ENCODE measurements around the gene SLC30A5. TPM values are rescaled to one million over a fixed set of nuclear protein-coding genes. Genes with fewer than 3 reads are reported as not detected.

SLC30A5 gene
- total and polyA plus RNA-seq, 10 of the 15 experiments (the other 5 are each of a cell fraction or from before 2014, with no cell fraction given), result 14.7 to 67.9 (median 38.4) TPM

DNA sequence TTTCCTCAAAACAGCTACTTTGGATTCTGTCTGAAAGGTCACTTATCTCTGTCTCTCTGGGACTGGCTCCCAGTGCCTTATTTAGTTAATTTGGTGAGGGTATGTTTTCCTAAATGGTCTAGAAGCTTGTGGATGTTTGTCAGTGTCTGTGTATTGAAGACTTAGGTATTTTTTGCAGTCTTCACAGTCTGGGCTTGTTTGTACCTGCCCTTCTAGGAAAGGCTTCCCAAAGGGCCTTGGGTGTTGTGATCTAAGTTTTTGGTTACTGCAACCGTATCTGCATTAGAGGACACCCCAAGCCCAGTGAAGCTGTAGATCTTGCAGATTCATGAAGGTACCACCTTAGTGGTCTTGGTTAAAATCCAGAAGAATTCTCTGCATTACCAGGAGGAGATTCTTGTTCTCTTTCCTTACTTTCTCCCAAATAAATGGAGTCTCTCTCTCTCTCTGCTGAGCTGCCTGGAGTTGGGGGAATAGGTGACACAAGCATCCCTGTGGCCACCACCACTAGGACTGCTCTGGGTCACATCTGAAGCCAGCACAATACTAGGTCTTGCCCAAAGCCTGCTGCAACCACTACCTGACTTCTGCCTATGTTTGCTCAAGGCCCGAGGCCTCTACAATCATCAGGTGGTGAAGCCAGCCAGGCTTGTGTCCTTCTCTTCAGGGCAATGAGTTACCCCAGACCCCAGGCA is 55.3 kb downstream of the SLC30A5 start:
- FAIRE-seq (no peak), ATAC-seq (no peak), DNase-seq (ENCODE audit: low read depth, low spot score) (no peak)
- SMC1A ChIA-PET (ENCODE audit: uncharacterized antibody, unreplicated experiment), result interaction anchor here (1.4 kb wide), 1 partner anchor 15 kb away, joined by 4 read pairs; no protein-coding TSS in a partner anchor
- Histone ChIP-seq H3K4me3 (no peak overlapping the region), H3K79me2 (ENCODE audit: control insufficient read depth, insufficient read depth, low read length) (no peaks in the 10 kb centered on the region), H3K9ac (ENCODE audit: control insufficient read depth, insufficient read depth, low read length) (no peak overlapping the region), H3K27me3 (replicated peaks in 1 of 2; ENCODE audit: control insufficient read depth in 2 of 2, insufficient read depth in 2 of 2, low read length in 1 of 2) (no peaks in the 10 kb centered on the region), H3K9me3 (replicated peaks; ENCODE audit: control insufficient read depth, insufficient read depth, low read length) (no peaks in the 10 kb centered on the region), H3K27ac (ENCODE audit: control insufficient read depth, insufficient read depth) (no peak overlapping the region), H4K20me1 (ENCODE audit: control insufficient read depth, insufficient read depth) (no peaks in the 10 kb centered on the region), H3K4me1 (ENCODE audit: control insufficient read depth, insufficient read depth, low read length) (no peaks in the 10 kb centered on the region), H2AFZ (ENCODE audit: control insufficient read depth, low read depth, low read length) (no peak overlapping the region), H3K36me3 (ENCODE audit: control insufficient read depth in 2 of 2, insufficient read depth in 2 of 2, low read length in 1 of 2) (no peaks in the 10 kb centered on the region), H3K4me2 (ENCODE audit: control insufficient read depth, insufficient read depth) (no peak overlapping the region)
- POLR2A ChIA-PET, result no interaction called here
- CTCF ChIA-PET, result no interaction called here
- in situ Hi-C loops (cut with MboI), result no loop called here
- WGBS (ENCODE audit: insufficient coverage, insufficient replicate concordance, low lambda C conversion rate, missing lambda C conversion rate), result 48% methylated on average over 2 of the region's 2 CpGs
- intact Hi-C loops (cut with micrococcal nuclease; ENCODE audit: unreplicated experiment), result no loop called here
- RAD21 ChIA-PET (ENCODE audit: unreplicated experiment), result no interaction called here
- BruUV-seq (replicated peaks), result no TSS peak
- TF ChIP-seq MTA3 (IDR thresholded peaks at IDR 0.05; ENCODE audit: borderline replicate concordance, low read length) (no peak), NFIC (IDR thresholded peaks at IDR 0.05; ENCODE audit: low read depth, low read length) (no peak), JUNB (IDR thresholded peaks at IDR 0.05) (no peak), FOS (IDR thresholded peaks at IDR 0.05; ENCODE audit: borderline replicate concordance, extremely low read depth, insufficient read length) (no peak), HSF1 (IDR thresholded peaks at IDR 0.05; ENCODE audit: low read depth, low read length) (no peak), RB1 (IDR thresholded peaks at IDR 0.05; ENCODE audit: borderline replicate concordance) (no peak), NBN (IDR thresholded peaks at IDR 0.05) (no peak), YBX1 (IDR thresholded peaks at IDR 0.05) (no peak), NFYA (IDR thresholded peaks at IDR 0.05; ENCODE audit: borderline replicate concordance, low read depth, low read length) (no peak), ZBED1 (IDR thresholded peaks at IDR 0.05; ENCODE audit: borderline replicate concordance) (no peak), RAD21 (IDR thresholded peaks at IDR 0.05; ENCODE audit: insufficient read depth, low read depth, low read length) (no peak), ZNF687 (IDR thresholded peaks at IDR 0.05) (no peak), SMARCA5 (IDR thresholded peaks at IDR 0.05) (no peak)
- TF ChIP-seq, protein P1, sequence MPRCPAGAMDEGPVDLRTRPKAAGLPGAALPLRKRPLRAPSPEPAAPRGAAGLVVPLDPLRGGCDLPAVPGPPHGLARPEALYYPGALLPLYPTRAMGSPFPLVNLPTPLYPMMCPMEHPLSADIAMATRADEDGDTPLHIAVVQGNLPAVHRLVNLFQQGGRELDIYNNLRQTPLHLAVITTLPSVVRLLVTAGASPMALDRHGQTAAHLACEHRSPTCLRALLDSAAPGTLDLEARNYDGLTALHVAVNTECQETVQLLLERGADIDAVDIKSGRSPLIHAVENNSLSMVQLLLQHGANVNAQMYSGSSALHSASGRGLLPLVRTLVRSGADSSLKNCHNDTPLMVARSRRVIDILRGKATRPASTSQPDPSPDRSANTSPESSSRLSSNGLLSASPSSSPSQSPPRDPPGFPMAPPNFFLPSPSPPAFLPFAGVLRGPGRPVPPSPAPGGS (IDR thresholded peaks at IDR 0.05; ENCODE audit: borderline replicate concordance, insufficient read depth, low read depth, low read length, poor library complexity, severe bottlenecking), result no peak
- TF ChIP-seq, protein P2, sequence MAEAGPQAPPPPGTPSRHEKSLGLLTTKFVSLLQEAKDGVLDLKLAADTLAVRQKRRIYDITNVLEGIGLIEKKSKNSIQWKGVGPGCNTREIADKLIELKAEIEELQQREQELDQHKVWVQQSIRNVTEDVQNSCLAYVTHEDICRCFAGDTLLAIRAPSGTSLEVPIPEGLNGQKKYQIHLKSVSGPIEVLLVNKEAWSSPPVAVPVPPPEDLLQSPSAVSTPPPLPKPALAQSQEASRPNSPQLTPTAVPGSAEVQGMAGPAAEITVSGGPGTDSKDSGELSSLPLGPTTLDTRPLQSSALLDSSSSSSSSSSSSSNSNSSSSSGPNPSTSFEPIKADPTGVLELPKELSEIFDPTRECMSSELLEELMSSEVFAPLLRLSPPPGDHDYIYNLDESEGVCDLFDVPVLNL (IDR thresholded peaks at IDR 0.05; ENCODE audit: low read depth, low read length), result no peak
- TF ChIP-seq, protein P3, sequence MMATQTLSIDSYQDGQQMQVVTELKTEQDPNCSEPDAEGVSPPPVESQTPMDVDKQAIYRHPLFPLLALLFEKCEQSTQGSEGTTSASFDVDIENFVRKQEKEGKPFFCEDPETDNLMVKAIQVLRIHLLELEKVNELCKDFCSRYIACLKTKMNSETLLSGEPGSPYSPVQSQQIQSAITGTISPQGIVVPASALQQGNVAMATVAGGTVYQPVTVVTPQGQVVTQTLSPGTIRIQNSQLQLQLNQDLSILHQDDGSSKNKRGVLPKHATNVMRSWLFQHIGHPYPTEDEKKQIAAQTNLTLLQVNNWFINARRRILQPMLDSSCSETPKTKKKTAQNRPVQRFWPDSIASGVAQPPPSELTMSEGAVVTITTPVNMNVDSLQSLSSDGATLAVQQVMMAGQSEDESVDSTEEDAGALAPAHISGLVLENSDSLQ (IDR thresholded peaks at IDR 0.05), result no peak

Data from GM12878 (cell line).